Glomerular endothelial cell (primary cell): ENCODE measurements around the gene TESMIN. TPM values are rescaled to one million over a fixed set of nuclear protein-coding genes. Genes with fewer than 3 reads are reported as not detected.
A peak's percentile ranks its signal among the peaks of the same experiment; 100 is the strongest.

Experiments
- DNase-seq: peaks from one replicate; pipeline ENCODE4 v3.0.0-alpha.2; 2011; ENCODE audit warnings: low read depth, low spot score; ENCODE audit errors: extremely low read depth
- total RNA-seq: library from RNA; depleted of rRNA; stranded (reverse); fragments of >200 nt; gene quantifications from 2 replicates; pipeline ENCODE4 v1.2.3, GENCODE V29; 2015

TESMIN gene
- total RNA-seq, 1 donor from 2014 or later: 4.0 TPM

DNA sequence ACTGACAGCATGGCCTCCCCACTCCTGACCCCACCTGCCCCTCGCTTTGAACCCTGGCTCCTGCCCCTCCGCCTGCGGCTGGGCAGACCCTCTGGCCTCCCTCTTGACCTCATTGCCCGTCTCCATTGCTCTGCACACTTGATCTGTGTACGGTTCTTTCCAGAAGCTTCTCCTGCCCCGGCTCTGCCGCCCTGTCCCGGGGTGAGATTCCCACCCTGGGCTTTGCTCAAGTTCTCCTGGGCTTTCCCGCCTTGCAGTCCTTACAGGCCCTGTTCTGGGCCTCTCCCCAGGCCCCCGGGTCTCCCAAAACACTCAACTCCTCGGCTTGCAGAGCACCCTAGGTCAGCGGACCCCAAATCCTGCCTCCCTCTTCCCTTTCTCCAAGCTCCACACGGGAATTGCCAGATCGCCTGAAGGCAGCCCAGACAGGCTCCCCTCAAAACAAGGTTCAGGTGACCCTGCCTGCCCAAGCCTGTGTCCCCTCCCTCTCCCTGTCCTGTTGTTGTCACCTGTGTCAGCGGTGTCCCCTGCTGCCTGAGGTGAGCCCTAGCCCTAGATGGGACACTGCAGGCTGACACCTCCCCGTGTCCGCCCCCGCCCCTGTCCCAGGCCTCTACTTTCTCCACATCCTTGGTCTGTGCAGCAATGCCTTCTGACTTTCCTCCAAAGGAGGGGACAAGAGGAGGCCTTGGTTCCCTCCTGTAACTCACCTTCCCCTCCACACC lies 65.5 kb downstream of the TESMIN start:
- no peak for DNase-seq

DNA sequence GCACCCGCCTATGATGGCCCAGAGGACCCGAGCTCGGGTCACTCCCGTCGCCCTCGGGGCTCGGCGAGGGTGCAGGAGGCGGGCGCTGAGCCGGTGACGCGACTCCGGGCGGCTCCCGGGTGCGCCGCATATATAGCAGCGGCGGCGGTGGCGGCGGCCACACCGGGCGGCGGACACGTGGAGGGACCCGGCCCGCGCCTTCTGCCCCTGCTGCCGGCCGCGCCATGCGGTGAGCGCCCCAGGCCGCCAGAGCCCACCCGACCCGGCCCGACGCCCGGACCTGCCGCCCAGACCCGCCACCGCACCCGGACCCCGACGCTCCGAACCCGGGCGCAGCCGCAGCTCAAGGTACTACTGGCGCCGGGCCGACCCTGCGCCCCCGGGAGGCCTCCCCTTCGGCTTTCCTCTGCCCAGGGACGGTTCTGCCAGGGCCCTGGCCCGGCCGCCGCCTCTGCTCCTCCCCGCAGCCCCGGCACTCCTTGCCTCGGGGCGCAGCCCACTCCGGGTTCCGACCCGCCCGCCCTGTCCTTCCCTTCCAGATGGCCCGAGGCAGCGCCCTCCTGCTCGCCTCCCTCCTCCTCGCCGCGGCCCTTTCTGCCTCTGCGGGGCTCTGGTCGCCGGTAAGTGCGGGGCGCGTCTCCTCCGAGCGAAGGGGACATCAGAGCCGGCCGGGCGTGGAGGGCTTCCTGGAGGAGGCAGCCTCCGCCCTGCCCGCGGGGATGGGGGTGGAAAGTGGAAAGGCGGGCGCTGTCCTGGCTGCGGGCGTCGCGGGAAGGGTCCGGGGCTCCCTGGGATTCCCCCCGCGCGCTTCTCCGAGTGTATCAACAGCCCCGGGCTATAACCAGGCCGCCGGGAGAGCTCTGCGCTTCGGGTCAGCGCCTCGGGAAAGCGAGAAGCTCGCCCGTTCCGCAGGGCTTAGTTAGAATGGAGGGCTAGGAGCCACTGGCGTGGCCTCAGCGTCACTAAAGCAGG lies 66.6 kb downstream of the TESMIN start, which contains the start of gene GAL:
Gene GAL, plus strand, starts transcription at position 160 of the 972 bp plus-strand sequence. Its CDS starts 380 bp downstream, at position 540.
- DNase-seq: no peak

DNA sequence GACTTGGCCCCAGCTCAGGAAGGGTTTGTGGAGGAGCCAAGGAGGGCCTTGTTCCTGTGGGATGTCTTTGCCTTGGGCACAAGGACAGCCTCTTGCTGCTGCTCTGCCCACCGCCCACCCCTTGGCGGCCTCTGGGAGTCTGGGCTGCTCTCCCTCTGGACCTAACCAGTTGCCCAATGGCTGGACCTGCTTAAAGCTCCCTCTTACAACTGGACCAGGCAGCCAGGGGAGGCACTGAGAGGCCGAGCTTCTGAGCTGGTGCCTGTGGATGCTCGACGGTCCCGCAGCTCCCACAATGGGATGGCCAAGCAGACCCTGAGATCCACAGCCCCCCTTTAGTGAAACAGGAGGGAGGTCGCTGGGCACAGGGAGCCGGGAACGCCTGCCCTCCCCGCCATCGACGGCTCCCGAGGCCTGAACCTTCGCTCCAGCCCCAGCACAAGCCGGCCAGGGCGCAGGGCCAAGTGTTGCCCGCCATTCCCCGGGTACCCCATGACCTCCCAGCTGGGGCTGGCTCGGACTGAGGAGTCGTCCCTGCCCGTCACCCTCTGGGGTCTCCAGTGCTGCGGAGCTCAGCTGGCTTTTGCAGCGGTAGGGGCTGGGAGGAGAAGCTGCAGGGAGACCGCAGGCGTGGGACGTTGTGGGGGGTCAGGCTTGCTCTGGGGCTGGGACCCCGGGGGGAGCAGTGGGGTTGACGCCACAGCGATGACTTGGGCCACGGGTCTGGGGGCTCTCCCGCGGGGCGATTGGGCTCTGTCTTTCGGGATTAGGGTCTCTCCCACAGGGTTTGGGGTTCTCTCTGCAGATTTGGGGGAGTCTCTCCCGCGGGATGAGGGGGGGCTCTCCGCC lies 67.6 kb downstream of the TESMIN start:
- DNase-seq: no peak

DNA sequence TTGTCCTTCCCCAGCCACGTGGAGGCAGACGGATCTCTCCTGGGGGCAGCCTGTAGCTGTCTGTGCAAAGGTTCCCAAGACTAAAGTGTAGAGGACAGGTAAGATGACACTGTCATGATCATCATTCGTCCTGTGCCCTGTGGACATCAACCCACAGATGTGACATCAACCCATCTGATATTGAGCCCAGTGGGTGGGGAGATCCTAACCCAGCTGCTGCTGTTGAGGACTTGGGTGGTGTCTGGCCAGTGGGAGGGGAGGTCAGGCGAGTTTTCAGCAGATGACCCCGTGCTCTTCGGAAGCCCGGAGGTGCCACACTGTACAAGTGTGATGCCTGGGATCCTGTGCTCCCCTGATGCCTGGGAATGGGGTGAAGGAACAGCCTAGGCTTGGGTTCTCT lies 68.2 kb downstream of the TESMIN start:
- DNase-seq: no peak

DNA sequence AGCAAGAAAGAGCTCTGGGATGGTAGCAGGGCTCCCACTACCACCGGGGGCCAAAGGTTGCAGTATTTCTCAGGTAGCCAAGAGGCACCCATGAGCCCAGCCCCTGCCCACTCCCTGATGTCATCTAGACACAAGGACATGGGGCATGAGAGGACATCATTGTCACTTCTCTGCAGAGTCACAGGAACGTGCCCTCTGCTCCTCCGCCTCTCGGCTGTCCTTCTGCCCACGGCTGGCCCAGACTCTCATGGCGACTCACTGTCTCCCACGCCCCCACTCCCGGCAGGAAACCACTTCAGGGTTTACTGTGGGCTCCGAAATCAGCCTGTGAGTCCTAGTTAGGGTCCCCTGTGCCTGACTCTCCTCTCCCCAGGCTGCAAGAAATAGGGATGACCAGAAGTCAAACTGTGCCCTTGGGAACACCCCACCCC lies 68.8 kb downstream of the TESMIN start:
- no peak for DNase-seq

DNA sequence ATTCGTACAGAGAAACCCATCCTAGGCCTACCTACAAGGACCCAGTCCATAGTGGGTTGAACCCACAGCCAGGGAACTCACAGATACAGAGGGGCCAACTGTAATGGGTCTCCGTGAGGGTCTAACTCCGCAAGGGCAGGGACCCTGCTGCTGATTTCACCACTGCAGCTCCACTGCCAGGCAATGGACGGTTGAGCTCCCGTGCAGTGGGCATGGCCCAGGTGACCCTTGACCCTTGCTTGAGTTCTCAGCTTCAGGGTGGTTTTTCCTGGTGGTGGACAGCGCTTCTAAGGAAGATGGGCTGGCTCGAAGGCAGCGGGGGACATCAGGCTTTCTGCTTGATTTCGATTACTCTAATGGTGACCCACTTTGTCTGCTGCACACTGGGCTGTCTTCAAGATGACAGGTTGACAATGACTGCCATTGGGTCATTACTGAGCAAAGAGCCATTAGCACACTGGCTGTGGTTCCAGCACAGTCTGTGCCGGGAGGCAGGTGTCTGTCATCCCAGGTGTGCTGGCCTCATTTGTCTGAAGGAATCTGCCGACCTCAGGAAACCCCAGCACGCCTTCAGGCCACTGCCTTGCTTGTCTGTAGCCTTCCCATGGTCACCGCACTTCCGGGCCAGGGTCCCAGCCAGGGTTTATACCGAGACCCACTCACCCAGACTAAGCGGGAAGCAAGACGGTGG lies 70.6 kb downstream of the TESMIN start:
- no peak for DNase-seq

DNA sequence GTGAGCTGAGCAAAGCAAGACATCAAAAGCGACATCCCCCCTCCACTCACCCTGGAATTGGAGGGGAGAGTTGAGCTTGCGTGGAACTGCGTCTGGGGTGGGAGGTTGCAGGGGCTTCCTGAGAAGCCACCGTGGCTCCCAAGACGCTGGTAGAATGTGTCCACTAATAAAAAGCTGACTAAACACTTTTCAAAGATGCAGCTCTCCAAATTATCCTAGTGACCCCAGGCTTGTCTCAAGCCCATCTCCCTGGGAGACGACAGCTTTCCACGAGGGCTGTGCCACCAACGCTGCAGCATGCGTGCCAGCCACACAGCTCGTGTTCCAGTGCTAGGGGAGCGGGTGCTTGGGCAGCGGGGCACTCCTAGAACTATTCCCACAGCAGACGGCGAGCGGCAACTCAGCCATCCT lies 73.3 kb downstream of the TESMIN start:
- DNase-seq: no peak

DNA sequence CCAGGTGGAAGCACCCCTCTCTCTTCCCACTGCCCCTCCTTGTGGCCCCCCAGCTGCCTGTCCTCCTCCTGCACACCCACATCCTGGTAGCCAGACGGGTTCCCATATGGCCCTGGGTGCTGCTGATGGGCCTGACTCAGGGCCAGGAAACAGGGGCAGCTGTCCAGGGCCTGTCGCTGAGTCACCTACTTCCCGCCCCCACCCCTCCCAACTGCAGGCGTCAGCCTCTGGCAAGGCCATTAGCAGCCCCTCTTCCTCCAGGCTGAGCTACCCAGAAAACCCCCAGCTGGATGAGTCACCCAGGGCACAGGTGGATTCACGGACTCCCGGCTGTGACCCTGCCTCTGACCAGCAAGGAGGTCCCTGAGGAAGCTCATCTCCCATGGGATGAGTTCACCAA lies 73.9 kb downstream of the TESMIN start:
- peak; percentile 23 for DNase-seq

DNA sequence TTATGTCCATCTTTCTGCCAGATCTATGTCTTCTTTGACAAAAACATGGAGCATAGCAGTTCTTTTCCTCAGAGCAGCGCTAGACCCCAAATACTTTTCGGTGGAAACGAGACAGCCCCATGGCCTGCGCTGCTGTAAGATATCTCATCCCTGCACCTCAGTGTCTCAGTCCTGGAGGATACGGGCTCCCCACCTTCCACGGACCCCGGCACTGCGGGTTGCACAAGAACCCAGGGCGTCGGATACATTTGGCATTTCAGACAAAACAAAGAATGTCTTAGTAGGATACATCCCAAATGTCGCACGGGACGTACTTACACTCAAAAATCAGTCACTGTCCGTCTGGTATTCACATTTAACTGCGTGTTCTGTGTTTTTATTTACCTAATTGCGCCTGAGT lies 76.9 kb downstream of the TESMIN start:
- no peak for DNase-seq

DNA sequence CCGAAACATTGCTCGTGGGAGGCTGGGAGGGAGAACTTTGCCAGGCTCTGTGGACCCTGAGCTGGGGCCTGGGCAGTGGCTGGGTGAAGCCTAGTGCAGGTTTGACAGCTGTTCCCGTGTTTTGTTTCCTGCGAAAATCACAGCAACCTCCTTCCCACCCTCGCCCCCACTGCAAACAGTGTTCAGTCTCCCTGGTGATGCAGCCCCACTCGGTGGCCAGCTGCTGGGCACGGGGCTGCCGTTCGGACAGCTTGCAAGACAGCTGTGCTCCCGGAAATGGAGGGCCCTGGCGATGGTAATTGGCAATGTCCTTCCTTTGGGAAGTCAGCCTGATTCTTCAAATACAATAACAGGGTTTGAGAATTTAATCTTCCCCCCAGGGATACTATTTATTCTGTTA lies 77.3 kb downstream of the TESMIN start:
- DNase-seq: no peak

DNA sequence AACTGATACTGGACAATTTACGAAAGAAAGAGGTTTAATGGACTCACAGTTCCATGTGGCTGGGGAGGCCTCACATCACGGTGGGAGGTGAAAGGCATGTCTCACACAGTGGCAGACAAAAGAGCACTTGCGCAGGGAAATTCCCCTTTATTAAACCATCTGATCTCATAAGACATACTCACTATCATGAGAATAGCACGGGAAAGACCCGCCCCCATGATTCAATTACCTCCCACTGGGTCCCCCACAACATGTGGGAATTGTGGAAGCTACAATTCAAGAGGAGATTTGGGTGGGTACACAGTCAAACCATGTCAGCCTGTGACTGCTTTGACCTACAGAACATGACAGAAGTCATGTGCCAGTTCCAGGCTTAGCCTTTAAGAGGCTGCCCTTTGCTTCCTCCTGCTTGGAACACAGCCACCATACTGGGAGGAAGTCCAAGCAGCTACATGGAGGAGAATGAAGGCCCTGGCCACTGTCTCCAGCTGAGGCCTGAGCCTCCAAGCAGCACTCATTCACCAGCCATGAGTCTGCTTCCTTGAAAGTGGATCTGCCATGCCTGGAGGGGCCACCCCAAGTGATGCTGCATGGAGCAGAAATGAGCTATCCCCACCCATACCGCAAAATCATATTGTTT lies 77.9 kb downstream of the TESMIN start:
- DNase-seq: no peak

DNA sequence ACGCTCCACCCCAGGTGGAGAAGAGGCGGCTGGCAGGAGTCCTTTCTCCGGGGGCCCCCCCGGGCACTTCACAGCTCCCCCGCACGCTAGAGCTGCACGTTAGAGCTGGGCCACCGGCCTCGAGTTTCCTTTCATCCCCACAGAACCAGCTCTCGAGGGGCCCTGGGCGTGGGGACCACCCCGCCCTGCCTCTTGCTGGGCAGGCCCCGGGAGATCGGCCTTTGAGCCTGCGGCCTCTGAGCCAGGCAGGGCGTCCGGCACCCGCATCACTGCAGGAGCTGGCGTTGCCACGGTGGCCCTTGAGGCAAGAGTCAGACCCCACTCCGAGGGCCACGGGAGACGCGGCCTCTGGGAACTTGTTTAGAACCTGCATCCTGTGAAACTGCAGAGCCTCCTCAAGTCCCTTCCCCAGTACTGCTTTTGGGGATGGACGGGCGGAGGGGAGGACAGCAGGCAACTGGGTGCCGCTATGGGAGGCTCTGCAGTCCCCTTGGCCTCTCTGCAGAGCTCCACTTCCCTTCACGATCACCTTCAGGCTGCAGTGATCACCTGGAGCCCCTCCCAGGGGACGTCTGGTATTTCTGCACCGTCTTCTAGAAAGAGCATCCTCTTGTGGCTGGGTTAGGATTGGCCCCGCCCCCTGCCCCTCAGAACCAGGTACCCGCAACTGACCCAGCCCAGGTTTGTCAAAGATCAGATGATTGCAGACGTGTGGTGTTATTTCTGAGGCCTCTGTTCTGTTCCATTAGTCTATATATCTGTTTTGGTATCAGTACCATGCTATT lies 80.9 kb downstream of the TESMIN start:
- no peak for DNase-seq

DNA sequence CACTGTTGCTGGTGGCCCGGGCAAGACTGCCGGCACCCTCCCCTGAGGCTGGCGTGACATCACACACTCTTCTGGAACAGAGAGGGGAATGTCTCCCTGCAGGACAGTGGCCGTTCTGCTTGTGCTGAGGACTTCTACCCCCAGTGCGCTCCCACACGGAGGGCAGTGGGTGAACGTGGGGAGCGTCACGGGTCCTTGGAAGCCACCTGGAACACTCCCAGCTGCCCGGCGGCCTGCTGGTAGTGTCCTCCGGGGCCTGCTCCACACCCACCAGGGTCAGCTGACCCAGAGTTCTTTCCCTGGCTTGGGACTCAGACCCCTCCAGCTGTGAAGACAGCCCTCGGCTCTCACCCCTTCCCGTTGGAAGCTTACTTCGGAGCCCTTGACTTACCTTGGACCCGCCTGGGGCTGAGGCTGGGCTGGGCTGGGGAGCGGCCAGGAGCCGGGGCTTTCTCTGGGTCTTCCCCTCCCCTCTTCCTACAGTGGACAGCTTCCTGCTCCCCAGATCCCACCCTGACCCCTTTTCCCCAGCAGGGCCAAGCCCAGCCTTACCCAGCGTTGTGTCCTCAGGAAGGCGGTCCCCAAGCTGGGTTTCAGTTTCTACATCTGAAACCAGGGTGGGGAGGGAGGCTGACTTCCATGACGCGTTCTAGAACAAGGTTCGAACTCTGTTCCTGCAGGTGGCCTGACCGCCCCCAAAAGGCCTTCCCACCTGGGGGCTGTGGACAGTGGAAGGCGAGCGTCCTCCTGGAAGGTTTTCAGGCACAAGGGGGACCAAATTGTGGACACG lies 81.8 kb downstream of the TESMIN start:
- no peak for DNase-seq

DNA sequence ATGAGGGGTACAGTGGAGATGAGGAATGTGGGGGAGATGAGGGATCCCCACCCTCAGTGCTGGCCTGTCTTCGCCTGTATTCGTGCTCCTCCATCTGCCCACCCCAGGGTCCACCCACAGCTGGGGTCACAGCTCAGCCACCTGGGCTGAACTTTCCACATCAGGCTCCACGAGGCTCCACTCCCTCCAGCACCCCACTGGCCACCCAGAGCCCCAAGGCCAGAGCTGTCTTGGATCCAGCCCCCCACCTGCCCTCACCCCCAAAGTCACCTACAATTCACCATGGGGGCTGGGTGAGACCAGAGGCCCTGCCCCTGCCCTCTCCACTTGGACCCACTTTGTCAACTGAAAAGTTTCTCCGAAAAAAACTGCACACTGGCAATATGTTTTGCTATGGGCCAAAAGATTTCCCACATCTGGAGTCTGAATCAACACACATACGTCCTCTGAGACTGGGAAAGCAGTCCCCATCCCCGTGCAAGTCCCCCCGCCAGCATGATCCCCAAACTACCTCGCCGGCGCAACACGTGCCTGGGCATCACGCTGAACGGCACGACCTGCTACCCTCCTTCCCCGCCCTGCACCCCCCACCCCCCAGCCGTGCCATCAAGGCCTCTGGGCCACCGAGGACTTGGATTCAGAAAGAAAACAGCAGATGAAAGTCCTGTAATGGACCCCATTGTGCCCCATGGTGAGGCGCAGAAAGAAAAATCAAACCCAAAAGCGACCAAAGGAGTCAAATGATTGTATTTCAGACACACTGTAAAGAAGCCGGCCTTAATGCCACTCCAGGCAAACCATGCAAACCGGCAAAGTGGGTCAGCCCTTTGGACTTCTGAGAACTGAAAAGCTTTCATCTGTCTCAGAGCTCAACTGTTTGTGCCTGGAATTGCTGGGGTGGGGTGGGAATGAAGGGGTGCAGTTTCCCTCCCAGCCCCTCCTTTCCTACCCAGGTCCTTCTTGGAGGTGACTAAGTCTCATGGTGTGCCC lies 83.5 kb downstream of the TESMIN start:
- no peak for DNase-seq

DNA sequence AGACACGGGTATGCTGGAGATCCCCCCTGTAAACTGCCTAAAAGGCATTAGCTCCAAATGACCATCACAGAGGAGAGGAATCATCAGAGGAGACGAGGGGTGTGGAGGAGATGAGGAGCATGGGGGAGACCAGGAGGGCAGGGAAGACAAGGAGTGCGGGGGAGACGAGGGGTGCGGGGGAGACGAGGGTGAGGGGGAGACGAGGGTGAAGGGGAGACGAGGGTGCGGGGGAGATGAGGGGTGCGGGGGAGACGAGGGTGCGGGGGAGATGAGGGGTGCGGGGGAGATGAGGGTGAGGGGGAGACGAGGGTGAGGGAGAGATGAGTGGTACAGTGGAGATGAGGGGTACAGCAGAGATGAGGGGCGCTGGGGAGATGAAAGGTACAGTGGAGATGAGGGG lies 84.5 kb downstream of the TESMIN start:
- DNase-seq: no peak

DNA sequence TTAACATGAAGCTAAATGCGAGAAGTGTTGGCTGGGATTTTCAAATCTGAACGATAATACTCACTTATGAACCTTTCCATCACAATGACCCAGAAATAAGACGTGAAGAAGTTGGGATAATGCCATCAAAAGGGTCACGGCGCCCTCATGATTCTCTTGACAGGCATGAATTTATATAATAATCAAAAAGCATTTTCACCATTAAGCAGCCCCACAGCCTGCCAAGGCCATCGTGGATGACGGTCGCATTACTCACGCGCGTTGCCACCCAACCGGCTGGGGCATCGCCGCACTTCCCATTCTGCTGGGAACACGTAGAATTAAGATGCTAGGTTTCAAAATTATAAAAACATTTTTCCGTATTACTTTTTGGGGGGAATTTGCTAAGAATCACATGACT lies 85.9 kb downstream of the TESMIN start:
- DNase-seq: no peak

DNA sequence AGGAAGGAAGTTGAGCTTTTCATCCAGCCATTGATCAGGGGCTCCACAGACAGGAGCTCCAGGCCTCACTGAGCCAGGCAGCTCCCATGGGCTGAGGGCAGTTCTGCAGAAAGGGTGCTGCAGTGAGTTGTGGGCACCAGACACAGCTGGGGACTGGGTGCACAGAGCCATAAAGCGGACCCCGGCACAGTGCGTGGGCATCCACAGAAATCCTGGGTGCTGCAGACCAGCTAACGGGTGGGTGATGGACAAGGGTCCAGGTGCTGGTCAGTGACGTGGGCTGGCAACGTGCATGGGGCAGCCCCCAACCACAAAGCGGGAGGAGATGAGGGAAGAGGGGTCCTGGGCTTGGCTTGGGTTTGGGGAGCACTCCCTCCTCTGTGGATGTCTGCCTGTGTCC lies 86.4 kb downstream of the TESMIN start:
- no peak for DNase-seq
